Ectodermal cell (in vitro differentiated cells): Measurements from ENCODE around the gene AKAP12.
"Not testable (repeated sequence)": the region's sequence is repeated elsewhere in the genome, so short reads cannot be mapped to it uniquely, and the experiment has no call there.

Source experiments
- H3K27ac ChIP-seq: 2 replicates; pipeline ENCODE4 v1.7.0; 2013; ENCODE audit warnings: mild to moderate bottlenecking, low read depth, low read length; ENCODE audit not compliant: insufficient read depth, poor library complexity, severe bottlenecking
- H3K27me3 ChIP-seq: 2 replicates; pipeline ENCODE4 v1.7.0; 2013; ENCODE audit warnings: mild to moderate bottlenecking, low read length; ENCODE audit not compliant: insufficient read depth, control insufficient read depth, poor library complexity, severe bottlenecking
- H3K36me3 ChIP-seq: one replicate; pipeline ENCODE4 v1.7.0; 2013; ENCODE audit warnings: low read length; ENCODE audit not compliant: control insufficient read depth, insufficient read depth
- H3K4me1 ChIP-seq: one replicate; pipeline ENCODE4 v1.7.0; 2013; ENCODE audit warnings: low read length; ENCODE audit not compliant: control insufficient read depth, insufficient read depth
- H3K4me3 ChIP-seq: 2 replicates; pipeline ENCODE4 v1.7.0; 2013; ENCODE audit warnings: low read depth, low read length, control low read depth; ENCODE audit not compliant: insufficient read depth
- H3K9me3 ChIP-seq: 2 replicates; pipeline ENCODE4 v1.7.0; 2013; ENCODE audit warnings: mild to moderate bottlenecking, low read length, moderate library complexity; ENCODE audit not compliant: control insufficient read depth
- WGBS, 2 experiments: methylation state at CpG; one replicate each; pipeline ENCODE4 v1.1.7; 2013; ENCODE audit warnings: missing lambda C conversion rate in 2 of 2; 5-methylcytosine and 5-hydroxymethylcytosine counted together

AKAP12 gene

DNA sequence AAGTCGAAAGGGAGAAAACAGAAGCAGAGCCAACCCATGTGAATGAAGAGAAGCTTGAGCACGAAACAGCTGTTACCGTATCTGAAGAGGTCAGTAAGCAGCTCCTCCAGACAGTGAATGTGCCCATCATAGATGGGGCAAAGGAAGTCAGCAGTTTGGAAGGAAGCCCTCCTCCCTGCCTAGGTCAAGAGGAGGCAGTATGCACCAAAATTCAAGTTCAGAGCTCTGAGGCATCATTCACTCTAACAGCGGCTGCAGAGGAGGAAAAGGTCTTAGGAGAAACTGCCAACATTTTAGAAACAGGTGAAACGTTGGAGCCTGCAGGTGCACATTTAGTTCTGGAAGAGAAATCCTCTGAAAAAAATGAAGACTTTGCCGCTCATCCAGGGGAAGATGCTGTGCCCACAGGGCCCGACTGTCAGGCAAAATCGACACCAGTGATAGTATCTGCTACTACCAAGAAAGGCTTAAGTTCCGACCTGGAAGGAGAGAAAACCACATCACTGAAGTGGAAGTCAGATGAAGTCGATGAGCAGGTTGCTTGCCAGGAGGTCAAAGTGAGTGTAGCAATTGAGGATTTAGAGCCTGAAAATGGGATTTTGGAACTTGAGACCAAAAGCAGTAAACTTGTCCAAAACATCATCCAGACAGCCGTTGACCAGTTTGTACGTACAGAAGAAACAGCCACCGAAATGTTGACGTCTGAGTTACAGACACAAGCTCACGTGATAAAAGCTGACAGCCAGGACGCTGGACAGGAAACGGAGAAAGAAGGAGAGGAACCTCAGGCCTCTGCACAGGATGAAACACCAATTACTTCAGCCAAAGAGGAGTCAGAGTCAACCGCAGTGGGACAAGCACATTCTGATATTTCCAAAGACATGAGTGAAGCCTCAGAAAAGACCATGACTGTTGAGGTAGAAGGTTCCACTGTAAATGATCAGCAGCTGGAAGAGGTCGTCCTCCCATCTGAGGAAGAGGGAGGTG lies 112.9 kb downstream of the AKAP12 start:
- Histone ChIP-seq H3K4me1 (no peaks in the 10 kb centered on the region), H3K27ac (no peak overlapping the region), H3K9me3 (no peaks in the 10 kb centered on the region), H3K36me3 (no peaks in the 10 kb centered on the region), H3K4me3 (no peak overlapping the region), H3K27me3 (no peaks in the 10 kb centered on the region)
- 96% methylated on average over 19 of the region's 19 CpGs for WGBS, 2 experiments

DNA sequence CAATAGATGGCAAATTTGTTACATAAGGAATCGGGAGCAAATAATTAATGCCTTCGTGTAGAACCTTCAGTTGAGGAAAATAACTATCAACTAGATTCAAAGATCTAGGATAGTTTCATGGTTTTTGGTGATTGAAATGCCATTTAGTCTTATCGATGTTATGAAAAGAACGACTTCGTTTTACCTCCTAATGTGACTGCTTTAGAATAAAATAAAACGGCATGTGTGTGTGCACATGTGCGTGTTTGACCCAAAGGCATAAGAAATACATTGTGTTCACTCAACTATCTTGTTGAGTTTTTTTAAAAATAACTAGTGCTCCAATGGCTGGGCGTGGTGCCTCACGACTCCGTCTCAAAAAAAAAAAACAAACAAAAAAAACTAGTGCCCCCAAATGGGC lies 114.0 kb downstream of the AKAP12 start:
- Histone ChIP-seq H3K36me3 (no peaks in the 10 kb centered on the region), H3K9me3 (no peaks in the 10 kb centered on the region), H3K4me1 (no peaks in the 10 kb centered on the region), H3K27me3 (no peaks in the 10 kb centered on the region), H3K4me3 (no peak overlapping the region), H3K27ac (no peak overlapping the region)
- 97 to 100% methylated on average over 10 of the region's 10 CpGs for WGBS, 2 experiments

DNA sequence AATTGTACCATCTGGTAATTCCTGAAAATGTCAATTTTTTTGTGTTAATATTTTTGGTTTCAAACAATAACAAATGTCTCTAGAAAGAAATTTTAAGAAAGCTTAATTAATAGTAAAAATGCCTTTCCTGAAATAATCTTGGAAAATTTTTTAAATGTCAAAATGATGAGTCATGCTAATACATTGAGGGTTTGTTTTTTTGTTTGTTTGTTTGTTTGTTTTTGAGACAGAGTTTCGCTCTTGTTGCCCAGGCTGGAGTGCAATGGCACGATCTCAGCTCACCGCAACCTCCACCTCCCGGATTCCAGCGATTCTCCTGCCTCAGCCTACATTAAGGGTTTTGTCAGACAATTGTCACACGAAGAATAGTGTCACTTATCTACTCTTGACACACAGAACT lies 117.2 kb downstream of the AKAP12 start:
- H3K27ac ChIP-seq, H3K4me3 ChIP-seq, H3K4me1 ChIP-seq, H3K9me3 ChIP-seq, H3K36me3 ChIP-seq, H3K27me3 ChIP-seq: not testable (repeated sequence)
- 94 to 98% methylated on average over 6 of the region's 6 CpGs for WGBS, 2 experiments

- 97 to 98% methylated on average over 5 of the region's 6 CpGs for WGBS, 2 experiments
- Histone ChIP-seq H3K36me3 (no peaks in the 10 kb centered on the region), H3K27ac (no peak overlapping the region), H3K4me1 (no peaks in the 10 kb centered on the region), H3K27me3 (no peaks in the 10 kb centered on the region), H3K4me3 (no peak overlapping the region), H3K9me3 (no peaks in the 10 kb centered on the region)
Measured at GRCh38 chr6:151357758-151358436, 118.1 kb downstream of the AKAP12 start.

- Histone ChIP-seq H3K36me3 (no peaks in the 10 kb centered on the region), H3K4me1 (no peaks in the 10 kb centered on the region), H3K27ac (no peak overlapping the region), H3K9me3 (no peaks in the 10 kb centered on the region), H3K4me3 (no peak overlapping the region), H3K27me3 (no peaks in the 10 kb centered on the region)
- WGBS, 2 experiments: 92 to 93% methylated on average over 1 to 3 of the region's 3 CpGs
Measured at GRCh38 chr6:151358475-151358874, 118.7 kb downstream of the AKAP12 start.

DNA sequence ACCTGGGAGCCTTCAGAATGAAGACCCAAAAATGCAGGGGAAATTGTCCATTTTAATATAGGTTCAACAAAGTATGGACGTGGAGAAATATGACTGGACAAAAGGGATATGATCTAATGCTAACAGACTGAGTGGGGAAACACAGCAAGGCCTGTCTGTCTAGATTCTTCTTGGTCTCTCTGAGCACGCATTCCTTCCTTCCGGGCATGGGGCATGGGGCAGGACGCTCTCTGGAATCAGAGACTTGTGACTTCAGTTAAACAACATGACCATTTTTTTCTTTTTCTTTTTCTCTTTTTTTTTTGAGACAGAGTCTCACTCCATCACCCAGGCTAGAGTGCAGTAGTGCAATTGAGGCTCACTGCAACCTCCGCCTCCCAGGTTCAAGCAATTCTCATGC lies 119.7 kb downstream of the AKAP12 start:
- 91 to 93% methylated on average over 5 of the region's 5 CpGs for WGBS, 2 experiments
- H3K27ac ChIP-seq: no peak overlapping the region
- H3K9me3 ChIP-seq: no peaks in the 10 kb centered on the region
- no peak overlapping the region for H3K4me3 ChIP-seq
- H3K36me3 ChIP-seq: peaks cover under 1% of the 10 kb centered on the region
- no peaks in the 10 kb centered on the region for H3K4me1 ChIP-seq
- no peaks in the 10 kb centered on the region for H3K27me3 ChIP-seq

DNA sequence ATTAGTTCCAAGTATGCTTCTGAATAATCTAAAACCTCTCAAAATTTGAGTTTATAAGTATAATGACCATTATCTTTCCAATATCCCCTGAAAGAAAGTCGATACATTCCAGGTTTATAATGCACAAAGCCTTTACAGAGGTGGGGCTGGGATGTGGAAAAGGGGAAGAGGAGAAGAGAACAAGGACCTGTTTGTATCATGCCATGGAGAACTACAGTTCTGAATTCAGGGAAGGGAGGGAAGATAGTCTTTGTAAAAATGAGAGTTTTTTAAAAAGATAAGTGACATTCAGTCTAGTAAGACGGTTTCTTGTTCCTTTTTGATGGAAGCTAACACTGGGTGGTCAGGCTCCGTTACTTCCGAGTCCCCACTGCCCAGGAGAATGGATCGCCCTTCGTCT lies 125.5 kb downstream of the AKAP12 start:
- Histone ChIP-seq H3K9me3 (no peaks in the 10 kb centered on the region), H3K4me3 (no peak overlapping the region), H3K4me1 (no peaks in the 10 kb centered on the region), H3K36me3 (peaks cover 16% of the 10 kb centered on the region), H3K27me3 (no peaks in the 10 kb centered on the region), H3K27ac (no peak overlapping the region)
- WGBS, 2 experiments: 96 to 97% methylated on average over 5 to 6 of the region's 6 CpGs

DNA sequence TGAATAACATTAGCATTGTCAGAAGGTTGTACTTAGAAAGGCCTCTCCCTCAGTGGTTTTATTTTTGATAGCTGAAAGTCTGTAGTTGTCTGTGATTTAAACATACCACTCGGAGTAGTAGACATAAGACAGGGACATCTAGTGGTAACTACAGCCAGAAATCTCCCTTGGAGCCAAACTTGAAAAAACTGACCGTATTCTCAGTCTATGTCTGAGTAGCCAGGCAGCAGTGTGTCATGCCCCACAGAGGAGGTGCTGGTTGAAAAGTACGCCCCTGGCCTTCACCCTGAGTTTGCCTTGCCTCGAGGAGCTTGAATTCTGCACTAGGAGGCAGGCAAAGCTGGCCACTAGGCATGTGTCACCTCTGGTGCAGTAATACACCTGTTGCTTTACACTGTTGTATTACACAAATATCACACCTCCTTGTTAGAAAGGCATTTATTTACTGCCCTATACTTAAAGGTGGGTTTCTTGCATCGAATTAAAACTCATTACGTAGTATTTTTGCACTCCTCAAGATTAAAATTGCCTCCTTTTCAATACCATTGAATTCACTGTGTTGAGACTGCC lies 130.8 kb downstream of the AKAP12 start:
- no peaks in the 10 kb centered on the region for H3K27me3 ChIP-seq
- H3K9me3 ChIP-seq: no peaks in the 10 kb centered on the region
- WGBS, 2 experiments: 92 to 94% methylated on average over 6 of the region's 6 CpGs
- peaks cover 10% of the 10 kb centered on the region for H3K36me3 ChIP-seq
- peaks cover 8% of the 10 kb centered on the region for H3K4me1 ChIP-seq
- H3K4me3 ChIP-seq: no peak overlapping the region
- H3K27ac ChIP-seq: no peak overlapping the region

DNA sequence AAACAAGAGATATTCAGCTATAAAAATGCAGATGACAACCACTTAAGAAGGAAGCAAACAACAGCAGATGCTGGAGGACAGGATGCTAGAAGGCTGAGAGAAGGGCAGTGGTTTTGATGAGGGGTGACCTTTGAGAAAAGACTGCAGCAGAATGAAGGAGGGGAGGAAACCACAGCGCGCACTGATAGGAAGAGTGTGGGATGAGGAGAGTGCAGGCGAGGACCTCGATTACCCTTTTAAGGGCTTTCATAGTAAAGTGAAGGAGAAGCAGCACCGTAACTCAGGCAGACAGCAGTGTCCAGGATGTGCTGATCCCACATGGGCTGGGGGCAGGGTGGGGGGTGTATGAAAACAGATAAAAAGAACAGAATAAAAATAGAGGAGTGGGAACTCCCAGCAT lies 132.4 kb downstream of the AKAP12 start:
- Histone ChIP-seq H3K36me3 (no peaks in the 10 kb centered on the region), H3K27me3 (no peaks in the 10 kb centered on the region), H3K27ac (no peak overlapping the region), H3K4me3 (no peak overlapping the region), H3K9me3 (no peaks in the 10 kb centered on the region), H3K4me1 (peaks cover 8% of the 10 kb centered on the region)
- WGBS, 2 experiments: 93 to 95% methylated on average over 5 of the region's 5 CpGs

DNA sequence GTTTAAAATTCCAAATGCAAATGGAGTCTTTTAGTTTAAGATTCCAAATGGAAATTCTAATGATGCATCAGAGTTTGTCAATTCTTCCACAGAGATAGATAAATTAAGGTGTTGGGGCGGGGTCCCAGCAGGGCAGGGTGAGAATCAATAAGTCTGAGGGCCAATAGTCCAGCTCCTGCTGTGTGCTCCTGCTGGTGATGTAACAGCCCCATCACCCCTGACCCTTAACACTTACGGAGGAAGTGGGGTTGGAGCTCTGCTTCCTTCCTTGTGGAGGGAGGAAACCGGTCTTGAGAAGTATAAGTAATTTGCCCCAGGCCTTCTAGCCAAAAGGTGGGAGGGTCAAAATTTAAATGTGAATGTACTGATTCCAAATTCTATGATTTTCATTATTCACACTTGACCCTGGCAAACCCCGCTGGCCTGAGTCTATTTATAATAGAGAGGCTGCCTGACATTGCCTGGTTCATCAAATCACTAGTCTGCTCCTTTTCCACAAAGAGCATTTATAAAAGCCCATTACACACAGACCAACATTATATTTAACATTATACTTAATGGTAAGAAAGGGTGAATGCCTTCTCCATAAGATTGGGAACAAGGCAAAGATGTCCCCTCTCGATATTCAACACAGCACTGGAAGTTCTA lies 134.4 kb downstream of the AKAP12 start:
- H3K36me3 ChIP-seq: no peaks in the 10 kb centered on the region

More for the DNA sequence above, 134.4 kb downstream of the AKAP12 start:
- Histone ChIP-seq H3K27ac (no peak overlapping the region), H3K27me3 (no peaks in the 10 kb centered on the region), H3K4me1 (peaks cover 8% of the 10 kb centered on the region), H3K9me3 (no peaks in the 10 kb centered on the region), H3K4me3 (no peak overlapping the region)
- WGBS, 2 experiments: 55 to 61% methylated on average over 4 to 5 of the region's 5 CpGs
